GM20431 (cell line): ENCODE measurements around the gene COL23A1.
"Not testable (repeated sequence)": the region's sequence is repeated elsewhere in the genome, so short reads cannot be mapped to it uniquely, and the experiment has no call there.

Experiments used
- in situ Hi-C: fragments of 300-500 bp; cut with MseI, MboI; formaldehyde crosslinking; loops from one replicate; pipeline ENCODE4 v1.15.0; 2020; ENCODE audit warnings: low sequenced_read_pairs; ENCODE audit not compliant: unreplicated experiment

Gene COL23A1

DNA sequence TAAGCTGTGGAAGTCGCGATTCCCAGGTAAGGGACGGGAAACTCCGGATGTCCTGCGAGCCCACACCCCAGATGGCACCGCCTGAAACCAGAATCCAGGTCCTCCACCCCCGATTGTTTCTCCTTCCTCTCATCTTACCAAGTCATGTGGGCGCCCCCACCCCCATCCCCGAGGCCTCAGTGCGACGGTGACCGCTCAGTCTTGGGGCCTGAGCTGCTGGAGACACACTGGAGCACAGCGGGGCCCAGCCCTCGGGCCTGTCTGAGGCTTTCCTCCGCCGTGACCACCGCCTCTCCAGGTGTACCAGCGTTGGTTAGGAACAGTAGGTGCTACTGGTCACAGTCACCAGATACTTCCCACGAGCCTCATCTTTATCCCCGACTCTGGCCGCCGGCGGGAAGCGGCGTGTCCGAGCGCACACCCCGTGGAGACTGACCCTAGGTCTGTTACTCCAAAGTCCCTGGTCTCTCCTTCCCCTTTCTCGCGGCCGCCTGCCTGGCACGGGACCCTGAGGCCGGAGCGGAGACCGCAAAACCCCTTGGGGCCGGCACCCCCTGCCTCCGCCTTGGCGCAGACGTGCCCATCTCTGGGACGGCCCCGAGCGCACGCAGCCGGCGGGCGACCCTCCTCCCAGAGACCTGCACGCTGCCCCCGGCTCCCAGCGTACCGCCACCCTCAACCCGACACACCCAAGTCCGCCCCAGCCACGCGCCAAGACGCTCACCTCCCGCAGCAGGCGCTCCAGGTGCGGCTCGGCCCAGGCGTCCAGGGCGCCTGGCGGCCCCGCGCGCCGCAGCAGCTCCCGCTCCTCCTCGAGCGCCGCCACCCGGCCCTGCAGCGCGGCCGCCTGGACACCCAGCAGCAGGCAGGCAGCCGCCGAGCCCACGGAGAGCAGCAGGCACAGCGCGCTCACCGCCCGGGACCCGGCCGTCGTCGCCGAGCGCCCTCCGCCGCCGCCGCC lies 733 bp downstream of the COL23A1 start:
- in situ Hi-C loops: no loop called here

DNA sequence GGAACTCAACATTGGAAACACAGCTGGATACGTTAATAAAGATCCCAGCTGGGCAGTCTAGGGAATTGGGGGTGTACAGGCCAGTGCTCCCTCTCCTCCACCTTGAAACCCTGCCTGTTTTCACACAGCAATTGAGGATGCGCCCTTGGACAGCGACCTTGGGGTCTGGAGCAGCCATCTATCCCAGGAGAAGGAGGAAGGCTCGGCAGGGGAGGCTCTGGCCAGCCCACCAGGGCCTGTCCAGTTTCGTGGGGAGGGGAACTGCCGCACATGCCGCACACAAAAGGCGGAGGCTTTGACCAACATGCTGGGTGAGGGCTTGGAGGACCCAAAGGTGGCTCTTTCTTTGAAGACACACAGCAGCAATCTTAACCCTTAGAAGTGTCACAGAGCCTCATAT lies 1.4 kb downstream of the COL23A1 start:
- in situ Hi-C loops: no loop called here

DNA sequence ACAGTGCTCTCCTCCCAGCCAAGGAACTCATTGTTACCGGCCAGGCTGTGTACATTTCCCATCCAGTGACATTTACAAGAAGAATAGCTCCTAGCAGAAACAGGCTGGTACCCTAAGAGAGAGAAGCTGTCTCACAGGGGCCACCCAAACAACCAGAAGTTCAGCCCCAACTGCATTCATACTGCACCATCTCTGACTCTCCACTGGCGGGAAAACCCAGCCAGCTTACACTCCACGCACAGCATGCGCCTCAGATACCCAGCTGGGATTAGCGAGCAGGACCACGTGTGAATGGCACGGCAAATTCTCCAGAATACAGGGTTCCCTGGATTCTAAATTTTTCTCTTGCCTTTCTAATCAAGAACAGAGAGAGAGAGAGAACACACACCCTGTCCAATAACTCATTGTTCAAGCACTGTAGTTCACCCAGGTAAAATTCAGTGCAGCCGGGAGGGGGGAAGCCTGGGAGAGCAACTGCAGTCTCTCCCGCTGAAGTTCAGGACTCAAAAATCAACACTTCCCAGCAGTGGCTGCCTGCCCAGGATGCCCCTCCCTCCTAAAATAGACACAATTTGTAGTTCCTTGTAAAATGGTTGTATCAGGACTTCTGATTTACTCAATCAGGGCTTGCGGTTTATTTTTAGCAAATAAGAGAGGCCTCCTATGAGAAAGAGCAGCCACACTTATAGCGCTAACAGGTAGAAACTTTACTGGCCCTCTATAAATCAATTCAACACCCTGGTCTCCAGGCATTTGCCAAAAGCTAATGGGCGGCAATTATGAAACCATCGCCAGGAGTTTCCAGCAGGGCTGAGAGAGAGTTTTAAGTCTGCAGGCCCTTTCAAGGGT lies 2.2 kb downstream of the COL23A1 start:
- in situ Hi-C loops: no loop called here

DNA sequence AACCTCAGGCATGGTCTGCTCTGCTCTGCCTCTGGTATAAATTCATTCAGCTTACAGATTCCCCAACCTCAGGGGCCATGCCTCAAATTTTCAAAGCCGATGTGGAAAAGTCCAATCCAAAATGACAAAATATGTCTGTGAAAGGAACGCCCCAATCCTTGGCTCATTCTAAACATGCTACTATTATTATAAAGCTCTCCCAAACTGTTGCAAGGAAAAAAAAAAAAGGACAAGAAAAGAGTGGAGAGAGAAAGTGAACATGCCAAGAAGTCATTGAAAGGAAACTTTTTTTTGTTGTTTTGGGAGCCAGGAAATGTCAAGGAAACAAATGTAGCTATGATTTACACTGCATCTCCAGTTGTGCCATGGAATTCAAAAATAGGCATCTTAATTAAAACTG lies 3.8 kb downstream of the COL23A1 start:
- in situ Hi-C loops: no loop called here

DNA sequence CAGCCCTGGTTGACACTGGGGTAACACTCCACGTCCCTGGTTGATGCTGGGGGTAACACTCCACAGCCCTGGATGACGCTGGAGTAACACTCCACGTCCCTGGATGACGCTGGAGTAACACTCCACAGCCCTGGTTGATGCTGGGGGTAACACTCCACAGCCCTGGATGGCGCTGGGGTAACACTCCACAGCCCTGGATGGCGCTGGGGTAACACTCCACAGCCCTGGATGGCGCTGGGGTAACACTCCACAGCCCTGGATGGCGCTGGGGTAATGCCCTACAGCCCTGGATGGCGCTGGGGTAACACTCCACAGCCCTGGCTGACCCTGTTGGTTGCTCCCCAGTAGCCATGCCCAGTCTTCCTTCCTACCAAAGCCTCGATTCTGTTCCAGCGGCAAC lies 4.8 kb downstream of the COL23A1 start:
- in situ Hi-C loops: not testable (repeated sequence)

DNA sequence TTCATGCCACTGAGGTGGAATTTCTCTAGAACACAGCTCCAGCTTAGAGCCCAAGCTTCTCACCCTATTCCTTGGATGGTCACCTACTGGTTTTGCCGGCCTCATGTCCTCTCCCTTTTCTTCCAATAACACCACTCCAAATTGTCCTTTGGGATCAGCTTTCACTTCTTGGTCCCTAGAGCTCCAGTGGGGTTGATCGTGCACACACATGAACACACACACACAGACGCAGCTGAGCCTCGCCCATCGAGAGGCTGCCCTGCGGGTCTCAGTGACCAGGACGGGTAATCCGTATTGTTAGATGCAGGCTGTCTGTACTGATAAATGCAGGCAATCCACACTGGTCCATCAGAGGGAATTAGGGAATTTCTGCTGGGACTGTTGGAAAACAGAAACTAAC lies 6.9 kb downstream of the COL23A1 start:
- in situ Hi-C loops: no loop called here

DNA sequence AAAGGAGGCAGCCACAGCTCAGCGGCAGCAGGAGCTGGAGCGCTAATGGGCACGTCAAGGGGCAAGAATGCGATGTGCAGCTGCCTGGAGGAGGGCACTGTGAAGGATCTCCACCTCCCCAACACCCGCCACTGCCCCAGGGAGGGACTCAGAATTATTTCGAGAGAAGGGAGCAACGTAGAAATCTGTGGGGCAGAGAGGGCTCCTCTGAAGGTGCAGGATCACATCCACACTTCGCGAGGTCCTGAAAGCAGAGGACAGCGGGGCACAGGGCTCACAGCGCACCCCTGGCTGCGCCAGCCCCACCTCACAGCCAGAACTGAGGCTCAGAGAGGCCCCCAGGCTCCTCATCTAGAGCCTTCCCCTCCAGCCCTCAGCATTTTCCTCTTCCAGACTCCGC lies 7.9 kb downstream of the COL23A1 start:
- in situ Hi-C loops: no loop called here

DNA sequence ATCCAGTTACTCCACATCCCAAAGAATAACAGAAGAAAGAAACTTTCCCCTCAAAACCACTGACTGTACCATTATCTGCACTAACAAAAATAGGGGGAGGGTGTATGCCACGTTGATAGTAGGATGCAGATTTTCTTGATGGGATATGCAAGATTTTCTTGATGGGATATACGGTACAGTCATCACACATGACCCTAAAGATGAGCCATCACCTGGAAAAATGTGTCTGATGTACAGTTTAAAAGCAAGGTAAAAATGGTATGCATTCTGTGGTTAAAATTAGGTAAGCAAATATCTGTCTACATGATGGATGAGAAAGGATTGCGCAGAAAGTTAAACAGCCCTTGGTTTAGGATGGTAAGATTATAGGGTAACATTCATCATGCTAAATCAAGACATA lies 8.6 kb downstream of the COL23A1 start:
- in situ Hi-C loops: no loop called here

DNA sequence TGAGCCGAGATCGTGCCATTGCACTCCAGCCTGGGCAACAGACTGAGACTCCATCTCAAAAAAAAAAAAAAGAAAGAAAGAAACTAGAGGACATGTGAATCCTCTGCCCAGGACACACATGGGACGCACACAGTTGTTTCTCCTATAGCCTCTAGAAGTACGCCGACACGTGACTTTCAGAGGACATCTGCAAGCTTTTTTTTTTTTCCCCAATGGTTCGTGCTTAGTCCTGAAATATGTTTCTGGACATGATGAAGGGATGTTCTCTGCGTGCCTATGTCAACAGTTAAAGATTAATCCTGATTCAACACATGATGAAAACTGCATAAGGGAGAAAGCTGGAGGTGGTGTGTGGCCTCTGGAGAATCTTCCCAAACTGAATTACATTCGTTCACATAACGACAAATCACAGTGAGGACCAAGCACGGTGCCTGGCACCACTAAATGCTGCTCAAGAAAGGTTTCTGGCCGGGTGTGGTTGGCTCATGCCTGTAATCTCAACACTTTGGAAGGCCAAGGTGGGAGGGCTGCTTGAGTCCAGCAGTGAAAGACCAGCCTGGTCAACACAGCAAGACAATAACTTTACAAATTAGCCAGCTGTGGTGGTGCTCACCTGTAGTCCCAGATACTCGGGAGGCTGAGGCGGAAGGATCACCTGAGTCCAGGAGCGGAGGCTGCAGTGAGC lies 9.8 kb downstream of the COL23A1 start:
- in situ Hi-C loops: no loop called here

DNA sequence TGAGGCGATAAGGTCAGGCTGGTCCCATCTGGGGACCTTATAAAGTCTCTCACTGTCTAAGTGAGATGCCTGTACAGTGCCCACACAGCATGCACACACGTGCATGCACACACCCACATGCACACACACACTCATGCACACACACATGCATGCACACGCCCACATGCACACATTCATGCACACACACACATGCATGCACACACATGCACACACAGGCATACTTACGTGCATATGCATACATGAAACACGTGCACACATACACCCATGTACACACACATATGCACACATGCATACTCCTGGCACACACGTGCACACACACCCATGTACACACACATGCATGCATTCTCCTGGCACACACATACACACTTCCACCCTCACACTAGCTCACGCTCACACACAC lies 12.2 kb downstream of the COL23A1 start:
- in situ Hi-C loops: no loop called here

DNA sequence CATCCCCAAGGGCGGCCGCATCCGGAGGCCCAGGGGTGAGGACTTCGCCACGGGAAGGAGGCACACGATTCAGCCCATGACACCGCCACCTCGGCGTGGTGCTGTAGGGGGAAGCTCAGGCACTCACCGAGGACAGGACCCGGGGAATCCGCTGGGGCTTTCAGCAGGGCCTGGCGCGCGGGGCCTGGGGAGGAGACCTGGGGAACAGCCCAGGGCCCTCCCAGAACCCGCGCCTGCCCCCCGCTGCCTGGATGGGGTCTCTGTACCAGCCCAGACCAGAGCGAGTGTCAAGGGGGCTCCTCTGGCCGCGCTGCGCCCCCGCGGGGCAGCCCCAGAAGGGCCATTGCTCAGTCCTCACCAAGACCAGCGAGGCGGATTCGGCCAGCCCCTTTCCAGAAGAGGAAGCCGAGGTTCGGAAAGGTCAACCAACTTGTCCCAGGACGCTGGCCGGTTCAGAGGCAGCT lies 12.8 kb downstream of the COL23A1 start:
- in situ Hi-C loops: no loop called here

DNA sequence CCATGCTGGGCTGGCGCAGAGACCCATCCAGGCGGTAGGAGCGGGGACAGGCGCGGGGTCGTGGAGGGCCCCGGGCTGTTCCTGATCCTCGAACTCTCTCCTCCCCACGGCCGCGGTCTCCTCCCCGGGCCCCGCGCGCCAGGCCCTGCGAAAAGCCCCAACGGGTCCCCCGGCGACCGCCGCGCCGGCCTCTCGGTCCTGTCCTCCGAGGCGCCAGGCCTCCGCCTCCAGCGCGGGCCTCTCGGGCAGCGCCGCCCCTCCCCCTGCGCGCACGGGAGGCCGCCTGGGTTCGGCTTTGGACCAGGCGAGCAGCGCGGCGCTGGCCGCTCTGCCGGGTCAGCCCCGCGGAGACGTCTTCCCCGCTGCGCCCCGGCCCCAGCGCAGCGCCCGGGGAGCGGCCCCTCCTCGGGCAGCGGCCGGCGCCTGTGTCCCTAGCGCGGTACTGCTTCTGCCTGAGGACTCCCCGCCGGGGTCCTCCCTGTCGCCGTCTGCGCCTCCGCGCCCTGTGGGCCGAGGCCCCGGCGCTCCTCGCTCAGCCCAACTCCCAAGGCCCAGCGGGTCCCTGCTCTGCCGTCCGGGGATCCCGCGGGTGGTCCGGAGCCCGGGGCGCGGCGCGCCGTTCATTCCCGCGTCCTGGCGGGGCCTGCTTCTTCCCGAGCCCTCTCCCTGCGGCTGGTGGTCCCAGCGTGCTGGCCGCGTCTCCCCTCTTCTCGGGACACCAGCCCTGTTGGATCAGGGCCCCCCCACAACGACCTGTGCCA lies 13.4 kb downstream of the COL23A1 start:
- in situ Hi-C loops: no loop called here

DNA sequence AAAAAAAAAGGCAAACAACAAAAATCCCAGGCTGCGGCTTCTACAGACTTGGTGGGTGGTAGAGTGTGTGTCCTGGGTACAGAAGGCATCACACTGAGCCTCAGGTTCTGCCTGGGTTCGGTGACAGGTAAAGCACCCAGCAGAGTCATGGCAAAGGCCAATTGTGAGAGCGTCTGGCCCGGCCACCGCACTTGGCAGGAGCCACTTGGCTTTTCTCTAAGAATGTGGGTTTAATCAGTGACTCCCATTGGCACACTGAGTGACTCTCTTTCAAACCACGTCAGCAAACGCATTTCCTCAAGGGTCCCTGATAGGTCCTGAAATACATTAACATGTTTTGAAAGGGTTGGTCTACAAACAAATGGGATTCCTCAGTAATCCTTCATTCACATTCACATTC lies 17.0 kb downstream of the COL23A1 start:
- in situ Hi-C loops: no loop called here

DNA sequence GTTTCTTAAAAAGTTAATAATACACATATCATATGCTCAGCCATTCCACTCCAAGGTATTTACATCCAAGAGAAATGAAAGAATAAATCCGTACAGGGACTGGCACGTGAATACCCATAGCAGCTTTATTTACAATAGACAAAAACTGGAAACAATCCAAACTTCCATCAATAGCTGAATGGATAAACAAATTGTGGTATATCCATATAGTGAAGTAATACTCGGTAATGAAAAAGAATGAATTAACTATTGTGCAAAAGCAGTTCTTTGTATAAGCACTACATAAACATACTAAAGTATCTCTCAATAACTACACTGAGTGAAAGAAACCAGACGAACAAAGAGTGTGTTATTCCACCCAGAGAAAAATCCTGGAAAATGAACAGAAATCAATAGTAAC lies 17.6 kb downstream of the COL23A1 start:
- in situ Hi-C loops: no loop called here

DNA sequence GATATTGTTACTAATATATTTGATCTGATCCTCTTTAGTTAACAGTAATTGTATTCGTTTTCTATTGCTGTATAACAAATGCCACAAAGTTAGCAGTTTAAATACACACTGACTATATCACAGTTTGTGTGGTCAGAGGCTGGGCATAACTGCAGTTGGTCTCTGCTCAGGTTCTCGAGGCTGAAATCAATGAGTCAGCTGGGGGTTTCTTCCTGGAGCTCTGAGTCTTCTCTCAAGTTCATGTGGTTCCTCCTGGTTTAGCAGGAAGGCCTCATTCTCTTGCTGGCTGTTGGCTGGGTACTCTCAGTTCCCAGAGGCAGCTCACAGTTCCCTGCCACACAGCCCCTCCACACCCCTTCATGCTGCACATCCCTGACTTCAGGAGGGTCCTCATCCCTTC lies 20.7 kb downstream of the COL23A1 start:
- in situ Hi-C loops: no loop called here

DNA sequence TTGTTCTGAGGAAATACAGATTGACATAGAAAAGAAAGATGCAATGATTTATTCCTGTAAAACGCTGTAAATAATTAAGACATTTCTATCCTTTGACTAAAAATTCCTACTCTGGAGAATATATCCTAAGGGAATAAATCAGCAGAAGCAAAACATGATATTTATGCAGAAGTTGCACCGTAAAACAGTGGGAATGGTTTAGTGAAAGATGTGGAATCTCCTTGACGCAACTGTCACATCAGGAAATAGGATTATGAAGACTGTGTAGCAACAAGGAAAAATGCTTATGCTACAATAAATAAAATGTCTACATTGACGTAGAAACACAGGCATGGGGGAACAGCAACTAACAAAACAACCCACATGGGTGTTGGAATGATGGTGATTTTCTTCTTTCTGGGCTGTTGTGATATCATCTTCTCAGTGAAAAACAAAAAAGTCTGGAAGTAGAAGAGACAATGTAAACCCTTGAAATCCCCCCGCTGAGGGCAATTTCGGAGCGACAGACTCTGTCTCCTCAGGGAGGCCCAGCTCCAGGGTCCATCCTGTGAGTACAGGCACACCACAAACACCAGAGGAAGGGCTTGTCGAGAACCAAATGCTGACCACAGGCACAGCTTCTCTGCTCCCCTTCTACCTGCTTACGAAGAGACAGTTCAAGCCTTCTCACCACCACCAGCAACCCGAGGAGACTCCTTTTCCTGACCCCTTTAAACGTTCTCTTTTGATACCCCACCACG lies 25.2 kb downstream of the COL23A1 start:
- in situ Hi-C loops: no loop called here

DNA sequence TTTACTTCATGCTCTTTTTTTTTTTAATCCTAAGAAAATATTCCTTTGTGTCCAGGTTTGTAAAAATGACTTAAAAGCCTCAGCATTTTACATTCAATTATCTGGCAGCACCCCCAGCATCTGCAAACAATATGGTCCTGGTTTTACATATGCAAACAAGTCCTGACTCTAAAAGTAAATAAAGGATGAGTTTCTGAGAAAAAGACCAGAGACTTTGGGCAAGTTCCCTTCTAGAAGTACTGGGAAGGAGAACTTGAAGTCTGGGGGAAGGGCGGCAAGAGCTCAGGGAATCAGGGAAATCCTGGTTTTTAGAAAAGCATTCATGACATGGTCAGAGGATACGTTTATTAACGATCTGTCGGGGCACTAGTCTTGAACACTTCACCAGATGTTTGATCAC lies 25.8 kb downstream of the COL23A1 start:
- in situ Hi-C loops: no loop called here

DNA sequence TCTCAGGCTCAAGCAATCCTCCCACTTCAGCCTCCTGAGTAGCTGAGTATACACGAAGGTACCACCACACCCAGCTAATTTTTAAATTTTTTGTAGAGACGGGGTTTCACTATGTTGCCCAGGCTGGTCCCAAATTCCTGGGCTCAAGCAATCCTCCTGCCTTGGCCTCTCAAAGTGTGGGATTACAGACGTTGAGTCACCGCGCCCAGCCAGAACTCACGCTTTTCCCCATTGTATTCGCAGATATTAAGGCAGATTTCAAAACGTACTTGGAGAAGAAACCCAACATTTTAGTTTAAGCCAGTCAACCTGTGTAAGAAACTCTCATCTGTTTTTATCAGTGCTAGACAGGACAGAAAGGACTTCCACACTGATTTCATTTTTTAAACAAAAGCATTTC lies 26.6 kb downstream of the COL23A1 start:
- in situ Hi-C loops: no loop called here

DNA sequence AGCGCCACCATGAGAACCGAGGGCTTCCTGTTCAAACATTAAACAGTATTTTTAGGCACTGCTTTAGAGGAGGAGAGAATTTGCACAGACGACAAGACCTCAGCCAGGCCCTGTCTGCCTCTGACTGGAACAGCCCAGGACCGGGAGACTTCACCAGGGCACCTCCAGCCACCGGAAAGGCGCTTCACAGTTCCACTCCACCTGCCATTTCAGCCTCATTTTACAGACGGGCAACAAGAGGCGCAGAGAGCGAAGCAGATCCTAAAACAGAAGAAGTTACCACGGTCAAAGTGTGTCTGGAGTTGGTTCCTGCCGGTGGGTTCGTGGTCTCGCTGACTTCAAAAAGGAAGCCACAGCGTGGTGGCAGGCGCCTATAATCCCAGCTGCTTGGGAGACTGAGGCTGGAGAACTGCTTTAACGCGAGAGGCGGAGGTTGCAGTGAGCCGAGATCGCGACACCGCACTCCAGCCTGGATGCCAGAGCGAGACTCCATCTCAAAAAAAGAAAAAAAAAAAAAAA lies 28.4 kb downstream of the COL23A1 start:
- in situ Hi-C loops: no loop called here
